Measurements from ENCODE around the gene NEO1. TPM values are rescaled to one million over a fixed set of nuclear protein-coding genes. Genes with fewer than 3 reads are reported as not detected.

Gene NEO1
- total and polyA plus RNA-seq, 9 donors: 19.6 to 49.7 (median 37.1) TPM

GRCh38 chr15:73345658-73346057 lies 293.4 kb downstream of the NEO1 start:
- Histone ChIP-seq H3K9me3 (replicated peaks; ENCODE audit: control insufficient read depth, low read depth, low read length) (no peaks in the 10 kb centered on the region), H3K4me1 (ENCODE audit: control insufficient read depth, insufficient read depth, low read length) (no peaks in the 10 kb centered on the region), H3K36me3 (ENCODE audit: control insufficient read depth, insufficient read depth, low read length) (no peaks in the 10 kb centered on the region), H3K27ac (ENCODE audit: low read length) (no peak overlapping the region), H3K27me3 (ENCODE audit: control insufficient read depth, insufficient read depth, low read length) (peaks cover 8% of the 10 kb centered on the region), H3K4me3 (ENCODE audit: low read length) (no peak overlapping the region)
- 100% methylated on average over 1 of the region's 7 CpGs for WGBS (ENCODE audit: insufficient coverage)
- DNase-seq: no peak

DNA sequence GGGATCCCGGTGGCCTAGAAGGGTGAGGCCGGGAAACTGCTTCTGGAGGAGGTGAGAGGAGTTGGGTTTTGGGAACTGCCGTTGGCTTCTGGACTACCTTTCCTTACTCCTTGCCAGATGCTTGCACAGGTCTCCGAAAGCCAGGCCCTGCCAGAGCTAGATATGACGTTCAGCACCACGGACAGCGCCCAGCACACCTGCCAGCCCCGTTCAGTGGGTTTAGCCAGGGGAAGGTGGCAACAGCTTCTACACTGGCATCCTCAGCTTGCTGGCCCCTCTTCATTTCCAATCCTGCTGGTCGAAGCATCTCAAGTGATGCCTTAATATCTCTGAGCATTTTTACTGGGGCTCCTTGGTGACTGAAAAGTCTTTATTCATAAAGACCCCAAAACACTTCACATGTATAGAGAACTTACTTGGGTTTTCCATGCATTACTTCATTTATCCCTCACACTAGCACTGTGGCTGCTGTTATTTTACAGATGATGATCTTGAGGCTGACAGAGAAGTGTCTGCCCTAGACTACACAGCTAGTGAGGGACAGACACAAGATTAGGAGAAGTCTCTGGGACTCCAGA lies 294.6 kb downstream of the NEO1 start:
- Histone ChIP-seq H3K4me1 (ENCODE audit: control insufficient read depth, insufficient read depth, low read length) (no peaks in the 10 kb centered on the region), H3K9me3 (replicated peaks; ENCODE audit: control insufficient read depth, low read depth, low read length) (no peaks in the 10 kb centered on the region), H3K4me3 (ENCODE audit: low read length) (no peak overlapping the region), H3K36me3 (ENCODE audit: control insufficient read depth, insufficient read depth, low read length) (no peaks in the 10 kb centered on the region), H3K27ac (ENCODE audit: low read length) (no peak overlapping the region), H3K27me3 (ENCODE audit: control insufficient read depth, insufficient read depth, low read length) (peaks cover 8% of the 10 kb centered on the region)
- 22% methylated on average over 7 of the region's 9 CpGs for WGBS (ENCODE audit: insufficient coverage)
- peak; percentile 53 for DNase-seq

- Histone ChIP-seq H3K4me3 (ENCODE audit: low read length) (no peak overlapping the region), H3K9me3 (replicated peaks; ENCODE audit: control insufficient read depth, low read depth, low read length) (no peaks in the 10 kb centered on the region), H3K36me3 (ENCODE audit: control insufficient read depth, insufficient read depth, low read length) (no peaks in the 10 kb centered on the region), H3K27me3 (ENCODE audit: control insufficient read depth, insufficient read depth, low read length) (peaks cover 8% of the 10 kb centered on the region), H3K27ac (ENCODE audit: low read length) (no peak overlapping the region), H3K4me1 (ENCODE audit: control insufficient read depth, insufficient read depth, low read length) (no peaks in the 10 kb centered on the region)
- DNase-seq: no peak
Observed at GRCh38 chr15:73349191-73349590, 296.9 kb downstream of the NEO1 start.

- WGBS (ENCODE audit: insufficient coverage): 84% methylated on average over 7 of the region's 10 CpGs
- Histone ChIP-seq H3K27me3 (ENCODE audit: control insufficient read depth, insufficient read depth, low read length) (peaks cover 17% of the 10 kb centered on the region), H3K27ac (ENCODE audit: low read length) (no peak overlapping the region), H3K4me1 (ENCODE audit: control insufficient read depth, insufficient read depth, low read length) (no peaks in the 10 kb centered on the region), H3K36me3 (ENCODE audit: control insufficient read depth, insufficient read depth, low read length) (no peaks in the 10 kb centered on the region), H3K4me3 (ENCODE audit: low read length) (no peak overlapping the region), H3K9me3 (replicated peaks; ENCODE audit: control insufficient read depth, low read depth, low read length) (no peaks in the 10 kb centered on the region)
- no peak for DNase-seq
Observed at GRCh38 chr15:73352082-73352481, 299.8 kb downstream of the NEO1 start.

DNA sequence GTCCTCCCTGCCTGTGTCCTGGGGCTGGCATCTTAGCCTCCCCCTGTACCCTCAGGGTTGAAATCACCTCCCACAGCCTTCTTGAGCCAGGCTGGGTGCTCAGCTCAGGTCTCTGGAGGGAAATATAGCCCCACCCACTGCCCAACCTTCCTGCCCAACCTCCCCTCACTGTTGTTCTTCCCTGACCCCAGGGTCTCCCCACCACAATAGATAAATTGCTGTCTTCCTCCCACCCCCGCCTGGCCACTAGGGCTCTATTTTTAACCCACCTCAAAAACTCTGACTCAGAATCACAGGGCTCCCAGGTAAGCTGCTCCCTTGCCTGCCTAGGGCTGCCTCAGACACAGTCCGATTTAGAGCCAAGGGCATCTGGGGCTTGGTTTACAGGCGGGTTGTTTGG lies 301.5 kb downstream of the NEO1 start:
- H3K36me3 ChIP-seq (ENCODE audit: control insufficient read depth, insufficient read depth, low read length): no peaks in the 10 kb centered on the region
- H3K4me1 ChIP-seq (ENCODE audit: control insufficient read depth, insufficient read depth, low read length): no peaks in the 10 kb centered on the region
- no peak overlapping the region for H3K4me3 ChIP-seq (ENCODE audit: low read length)
- WGBS (ENCODE audit: insufficient coverage): 0% methylated on average over 1 of the region's 3 CpGs
- DNase-seq: no peak
- H3K27me3 ChIP-seq (ENCODE audit: control insufficient read depth, insufficient read depth, low read length): peaks cover 20% of the 10 kb centered on the region
- H3K9me3 ChIP-seq (replicated peaks; ENCODE audit: control insufficient read depth, low read depth, low read length): no peaks in the 10 kb centered on the region
- no peak overlapping the region for H3K27ac ChIP-seq (ENCODE audit: low read length)

DNA sequence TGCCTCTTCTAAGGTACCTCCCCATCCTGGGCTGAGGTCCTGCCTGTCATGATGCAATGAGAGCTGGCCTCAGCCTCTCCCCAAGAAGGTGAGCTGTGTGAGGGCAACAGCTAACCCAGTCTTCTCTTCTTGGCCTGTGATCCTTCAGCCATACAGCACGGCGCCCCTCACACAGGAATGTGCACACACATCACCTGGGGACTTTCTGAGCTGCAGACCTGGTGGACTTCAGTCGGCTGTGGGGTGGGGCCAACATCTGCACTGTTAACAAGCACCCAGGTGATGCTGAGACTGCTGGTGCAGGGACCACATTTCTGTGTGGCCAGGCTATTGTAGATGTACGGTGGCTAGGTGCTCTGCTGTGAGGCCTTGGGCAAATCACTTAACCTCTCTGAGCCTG lies 302.0 kb downstream of the NEO1 start:
- no peak overlapping the region for H3K27ac ChIP-seq (ENCODE audit: low read length)
- H3K4me1 ChIP-seq (ENCODE audit: control insufficient read depth, insufficient read depth, low read length): no peaks in the 10 kb centered on the region
- H3K4me3 ChIP-seq (ENCODE audit: low read length): no peak overlapping the region
- no peaks in the 10 kb centered on the region for H3K9me3 ChIP-seq (replicated peaks; ENCODE audit: control insufficient read depth, low read depth, low read length)
- 92% methylated on average over 2 of the region's 4 CpGs for WGBS (ENCODE audit: insufficient coverage)
- no peak for DNase-seq
- no peaks in the 10 kb centered on the region for H3K36me3 ChIP-seq (ENCODE audit: control insufficient read depth, insufficient read depth, low read length)
- peaks cover 24% of the 10 kb centered on the region for H3K27me3 ChIP-seq (ENCODE audit: control insufficient read depth, insufficient read depth, low read length)

Data from muscle of leg (tissue), 11 donors.